ENCODE measurements around the gene HSP90B1. TPM values are rescaled to one million over a fixed set of nuclear protein-coding genes. Genes with fewer than 3 reads are reported as not detected.

The HSP90B1 gene
- total RNA-seq, 1 experiment from 2014 or later: 534 TPM

DNA sequence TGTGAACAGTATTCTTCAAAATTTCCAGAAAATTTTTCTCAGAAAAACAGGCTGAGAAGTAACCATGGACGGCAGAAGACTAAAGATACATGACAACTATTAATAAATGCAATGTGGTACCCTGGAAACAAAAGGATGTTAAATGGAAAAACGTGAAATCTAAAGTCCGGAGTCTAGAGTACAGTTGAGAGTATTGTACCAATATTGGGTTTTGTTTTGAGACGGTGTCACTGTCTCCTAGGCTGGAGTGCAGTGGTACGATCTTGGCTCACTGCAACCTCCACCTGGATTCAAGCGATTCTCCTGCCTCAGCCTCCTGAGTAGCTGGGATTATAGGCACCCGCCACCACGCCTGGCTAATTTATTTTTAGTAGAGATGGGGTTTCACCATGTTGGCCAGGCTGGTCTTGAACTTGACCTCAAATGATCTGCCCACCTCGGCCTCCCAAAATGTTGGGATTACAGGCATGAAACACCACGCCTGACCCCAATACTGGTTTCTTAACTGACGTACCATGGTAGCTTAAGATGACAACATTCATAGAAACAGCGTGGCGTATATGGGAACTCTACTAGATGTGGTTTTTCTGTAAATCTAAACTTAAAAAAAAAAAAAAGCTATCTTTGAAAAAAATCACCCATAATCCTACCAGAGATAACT is 18.7 kb downstream of the HSP90B1 start:
- no peak overlapping the region for H3K4me2 ChIP-seq
- peaks cover 10% of the 10 kb centered on the region; the same call in 1 of the 2 replicates for H4K20me1 ChIP-seq (ENCODE audit: insufficient read depth)
- intact Hi-C loops (cut with micrococcal nuclease; ENCODE audit: unreplicated experiment): loop anchor here (10.0 kb wide), 1 partner anchor 1196 kb away; no protein-coding TSS in a partner anchor
- H3K79me2 ChIP-seq (ENCODE audit: low read depth): peaks cover 6% of the 10 kb centered on the region; the same call in 1 of the 2 replicates
- no peak overlapping the region for H3K27ac ChIP-seq
- H3K9me3 ChIP-seq (ENCODE audit: insufficient read depth, low read depth): no peaks in the 10 kb centered on the region
- H3K27me3 ChIP-seq (ENCODE audit: insufficient read depth, low read depth): no peaks in the 10 kb centered on the region
- peaks cover 87% of the 10 kb centered on the region for H3F3A ChIP-seq (ENCODE audit: insufficient read depth, low read depth)
- no peaks in the 10 kb centered on the region for H3K9me2 ChIP-seq (ENCODE audit: insufficient read depth)
- H3K4me1 ChIP-seq (replicated peaks; ENCODE audit: insufficient read depth): no peaks in the 10 kb centered on the region
- no peak overlapping the region for H3K4me3 ChIP-seq
- TF ChIP-seq, protein P1, sequence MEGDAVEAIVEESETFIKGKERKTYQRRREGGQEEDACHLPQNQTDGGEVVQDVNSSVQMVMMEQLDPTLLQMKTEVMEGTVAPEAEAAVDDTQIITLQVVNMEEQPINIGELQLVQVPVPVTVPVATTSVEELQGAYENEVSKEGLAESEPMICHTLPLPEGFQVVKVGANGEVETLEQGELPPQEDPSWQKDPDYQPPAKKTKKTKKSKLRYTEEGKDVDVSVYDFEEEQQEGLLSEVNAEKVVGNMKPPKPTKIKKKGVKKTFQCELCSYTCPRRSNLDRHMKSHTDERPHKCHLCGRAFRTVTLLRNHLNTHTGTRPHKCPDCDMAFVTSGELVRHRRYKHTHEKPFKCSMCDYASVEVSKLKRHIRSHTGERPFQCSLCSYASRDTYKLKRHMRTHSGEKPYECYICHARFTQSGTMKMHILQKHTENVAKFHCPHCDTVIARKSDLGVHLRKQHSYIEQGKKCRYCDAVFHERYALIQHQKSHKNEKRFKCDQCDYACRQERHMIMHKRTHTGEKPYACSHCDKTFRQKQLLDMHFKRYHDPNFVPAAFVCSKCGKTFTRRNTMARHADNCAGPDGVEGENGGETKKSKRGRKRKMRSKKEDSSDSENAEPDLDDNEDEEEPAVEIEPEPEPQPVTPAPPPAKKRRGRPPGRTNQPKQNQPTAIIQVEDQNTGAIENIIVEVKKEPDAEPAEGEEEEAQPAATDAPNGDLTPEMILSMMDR (conservative IDR thresholded peaks at IDR 0.05): no peak
- no peak for TF ChIP-seq EZH2 (IDR thresholded peaks at IDR 0.05; ENCODE audit: low read depth)
- no TSS peak for BruUV-seq (replicated peaks)
- no peak overlapping the region for H2AFZ ChIP-seq
- DNase-seq: no peak
- ChIA-PET CTCF (no interaction called here), POLR2A (ENCODE audit: unreplicated experiment) (interaction anchor here (0.6 to 0.7 kb wide), 3 partner anchors 13 to 19 kb away, joined by 3 to 4 read pairs (median 4); partner anchors contain the start of gene TDG)
- H3K36me3 ChIP-seq (ENCODE audit: low read depth): peaks cover 71% of the 10 kb centered on the region

DNA sequence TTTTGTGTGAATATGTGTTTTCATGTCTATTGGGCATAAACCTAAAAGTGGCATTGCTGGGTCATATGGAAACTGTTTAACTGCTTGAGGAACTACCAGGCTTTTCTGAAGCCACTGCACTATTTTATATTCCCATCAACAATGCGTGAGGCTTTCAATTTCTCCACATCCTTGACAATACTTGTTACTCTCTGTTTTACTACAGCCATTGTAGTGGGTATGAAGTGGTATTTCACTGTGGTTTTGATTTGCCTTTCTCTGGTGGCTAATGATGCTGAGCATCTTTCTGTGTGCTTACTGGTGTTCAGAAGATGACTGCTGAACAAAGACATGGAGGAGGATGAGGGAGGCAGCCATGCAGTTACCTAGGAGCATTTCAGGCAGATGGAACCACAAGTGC is 22.3 kb downstream of the HSP90B1 start:
- ChIA-PET CTCF (no interaction called here), POLR2A (ENCODE audit: unreplicated experiment) (no interaction called here)

DNA sequence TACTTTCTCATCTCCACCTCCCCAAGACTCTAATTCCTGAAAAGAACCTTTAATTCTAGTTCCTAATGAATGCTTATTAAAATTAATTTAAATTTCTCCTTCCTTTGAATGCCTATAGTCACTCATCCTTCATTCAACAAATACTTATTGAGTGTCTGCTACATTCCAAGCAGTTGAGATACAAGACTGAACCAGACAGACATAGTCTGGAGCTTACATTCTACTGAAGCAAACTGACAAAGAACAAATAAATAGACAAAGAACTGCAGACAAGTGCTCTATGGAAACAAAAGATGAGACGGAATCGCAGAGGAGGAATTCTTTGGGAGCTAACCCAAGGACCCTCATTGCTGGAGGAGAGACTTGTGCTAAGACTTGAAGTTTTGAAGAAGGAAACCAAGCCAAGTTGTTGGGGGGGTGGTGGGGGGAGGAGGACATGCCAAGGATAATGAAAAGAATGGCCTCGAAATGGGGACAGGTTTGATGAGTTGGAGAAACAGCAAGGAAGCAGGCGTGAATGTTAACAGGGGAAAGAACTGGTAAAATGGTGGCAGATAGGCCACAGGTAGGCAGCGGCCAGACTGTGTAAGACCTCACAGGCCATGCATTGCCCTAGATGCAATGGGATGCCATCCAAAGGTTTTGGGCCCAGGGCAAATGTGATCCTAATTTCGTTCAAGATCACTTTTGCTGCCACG is 25.8 kb downstream of the HSP90B1 start:
- Histone ChIP-seq H3K4me3 (peak overlapping the region; percentile 97), H3K9me3 (ENCODE audit: insufficient read depth, low read depth) (no peaks in the 10 kb centered on the region), H3K4me2 (peak overlapping the region; percentile 86), H3F3A (ENCODE audit: insufficient read depth, low read depth) (peaks cover 32% of the 10 kb centered on the region), H3K9me2 (ENCODE audit: insufficient read depth) (no peaks in the 10 kb centered on the region), H3K36me3 (ENCODE audit: low read depth) (peaks cover 24% of the 10 kb centered on the region; the same call in 1 of the 2 replicates), H3K27me3 (ENCODE audit: insufficient read depth, low read depth) (no peaks in the 10 kb centered on the region), H2AFZ (peak overlapping the region; percentile 84), H3K27ac (peak overlapping the region; percentile 75), H3K79me2 (ENCODE audit: low read depth) (peaks cover 34% of the 10 kb centered on the region), H4K20me1 (ENCODE audit: insufficient read depth) (0 out of 2 replicates have a peak, but pooled peaks cover 3% of the 10 kb centered on the region), H3K4me1 (replicated peaks; ENCODE audit: insufficient read depth) (peaks cover 22% of the 10 kb centered on the region)
- BruUV-seq (replicated peaks): no TSS peak
- intact Hi-C loops (cut with micrococcal nuclease; ENCODE audit: unreplicated experiment): loop anchor here (1.0 kb wide), 1 partner anchor 26 kb away; the partner anchor contains the start of gene HSP90B1
- no peak for DNase-seq
- TF ChIP-seq, protein P1 (conservative IDR thresholded peaks at IDR 0.05): no peak
- no peak for TF ChIP-seq EZH2 (IDR thresholded peaks at IDR 0.05; ENCODE audit: low read depth)
- CTCF ChIA-PET: no interaction called here
- POLR2A ChIA-PET (ENCODE audit: unreplicated experiment): interaction anchor here (0.8 to 1.0 kb wide), 2 partner anchors 10 to 1016 kb away, joined by 19 to 22 read pairs; partner anchors contain the start of gene TDG

More for the DNA sequence above, 22.3 kb downstream of the HSP90B1 start:
- no TSS peak for BruUV-seq (replicated peaks)
- Histone ChIP-seq H3K27me3 (ENCODE audit: insufficient read depth, low read depth) (no peaks in the 10 kb centered on the region), H2AFZ (no peak overlapping the region), H3K27ac (no peak overlapping the region), H3K9me2 (ENCODE audit: insufficient read depth) (no peaks in the 10 kb centered on the region), H3K79me2 (ENCODE audit: low read depth) (peaks cover 34% of the 10 kb centered on the region), H3K4me3 (no peak overlapping the region), H3K4me2 (no peak overlapping the region), H3K9me3 (ENCODE audit: insufficient read depth, low read depth) (no peaks in the 10 kb centered on the region), H3K4me1 (replicated peaks; ENCODE audit: insufficient read depth) (peaks cover 16% of the 10 kb centered on the region; the same call in 1 of the 2 replicates), H4K20me1 (ENCODE audit: insufficient read depth) (peaks cover 10% of the 10 kb centered on the region; the same call in 1 of the 2 replicates), H3K36me3 (ENCODE audit: low read depth) (peaks cover 43% of the 10 kb centered on the region), H3F3A (ENCODE audit: insufficient read depth, low read depth) (peaks cover 55% of the 10 kb centered on the region)
- intact Hi-C loops (cut with micrococcal nuclease; ENCODE audit: unreplicated experiment): no loop called here
- DNase-seq: no peak
- TF ChIP-seq, protein P1 (conservative IDR thresholded peaks at IDR 0.05): no peak
- no peak for TF ChIP-seq EZH2 (IDR thresholded peaks at IDR 0.05; ENCODE audit: low read depth)
